SJCRH30 (cell line): ENCODE data around the gene NPPA. TPM values are rescaled to one million over a fixed set of nuclear protein-coding genes. Genes with fewer than 3 reads are reported as not detected.

Experiments
- DNase-seq, 2 experiments: peaks; one replicate each; pipeline ENCODE4 v3.0.0-alpha.2; 2015 to 2020
- H3K27ac ChIP-seq: fragments of 250-450 bp; sonication (Bioruptor Pico); 2 replicates; pipeline ENCODE4 v1.5.1; 2020; ENCODE audit warnings: mild to moderate bottlenecking, moderate library complexity
- H3K27me3 ChIP-seq: fragments of 250-450 bp; sonication (Bioruptor Pico); 2 replicates; pipeline ENCODE4 v1.5.1; 2020; ENCODE audit warnings: mild to moderate bottlenecking, moderate library complexity
- H3K36me3 ChIP-seq: fragments of 250-450 bp; sonication (Bioruptor Pico); 2 replicates; pipeline ENCODE4 v1.5.1; 2020; ENCODE audit warnings: mild to moderate bottlenecking, moderate library complexity
- H3K4me1 ChIP-seq: fragments of 250-450 bp; sonication (Bioruptor Pico); 2 replicates; pipeline ENCODE4 v1.5.1; 2020; ENCODE audit warnings: mild to moderate bottlenecking, moderate library complexity
- H3K4me3 ChIP-seq: fragments of 250-450 bp; sonication (Bioruptor Pico); 2 replicates; pipeline ENCODE4 v1.5.1; 2020; ENCODE audit warnings: mild to moderate bottlenecking, moderate library complexity
- H3K9me3 ChIP-seq: fragments of 250-450 bp; sonication (Bioruptor Pico); replicated peaks from 2 replicates; pipeline ENCODE4 v1.5.1; 2020; ENCODE audit warnings: mild to moderate bottlenecking, moderate library complexity
- total RNA-seq: library from RNA; depleted of rRNA; stranded (reverse); fragments of >200 nt; shearing (Covaris generic); gene quantifications from 2 replicates; pipeline ENCODE4 v1.2.3, GENCODE V29; 2014; rRNA removed

Gene NPPA
- total RNA-seq, 1 experiment from 2014 or later = 0.61 TPM

- H3K27me3 ChIP-seq = no peaks in the 10 kb centered on the region
- H3K9me3 ChIP-seq = no peaks in the 10 kb centered on the region
- no peak overlapping the region for H3K4me3 ChIP-seq
- DNase-seq = no peak
- H3K4me1 ChIP-seq = peaks cover 13% of the 10 kb centered on the region
- no peaks in the 10 kb centered on the region for H3K36me3 ChIP-seq
- no peak overlapping the region for H3K27ac ChIP-seq
These were observed 47.2 kb downstream of the NPPA start for GRCh38 chr1:11800391-11800755.

GRCh38 chr1:11799896-11800295, 47.7 kb downstream of the NPPA start:
- H3K27me3 ChIP-seq = no peaks in the 10 kb centered on the region
- no peaks in the 10 kb centered on the region for H3K36me3 ChIP-seq
- H3K27ac ChIP-seq = no peak overlapping the region
- no peaks in the 10 kb centered on the region for H3K9me3 ChIP-seq
- H3K4me1 ChIP-seq = peaks cover 11% of the 10 kb centered on the region
- no peak overlapping the region for H3K4me3 ChIP-seq
- DNase-seq = no peak

GRCh38 chr1:11799099-11799498, 48.5 kb downstream of the NPPA start:
- H3K36me3 ChIP-seq = no peaks in the 10 kb centered on the region
- DNase-seq = no peak
- peaks cover 4% of the 10 kb centered on the region; the same call in 1 of the 2 replicates for H3K4me1 ChIP-seq
- no peak overlapping the region for H3K27ac ChIP-seq
- no peaks in the 10 kb centered on the region for H3K9me3 ChIP-seq
- H3K27me3 ChIP-seq = no peaks in the 10 kb centered on the region
- no peak overlapping the region for H3K4me3 ChIP-seq

GRCh38 chr1:11797525-11798216, 49.9 kb downstream of the NPPA start:
- no peaks in the 10 kb centered on the region for H3K27me3 ChIP-seq
- no peaks in the 10 kb centered on the region for H3K36me3 ChIP-seq
- no peaks in the 10 kb centered on the region for H3K9me3 ChIP-seq
- H3K4me1 ChIP-seq = no peaks in the 10 kb centered on the region
- no peak for DNase-seq
- no peak overlapping the region for H3K4me3 ChIP-seq
- no peak overlapping the region for H3K27ac ChIP-seq

GRCh38 chr1:11796036-11796828, 51.4 kb downstream of the NPPA start:
- DNase-seq = no peak
- no peaks in the 10 kb centered on the region; the same call in 1 of the 2 replicates for H3K4me1 ChIP-seq
- no peaks in the 10 kb centered on the region for H3K36me3 ChIP-seq
- H3K4me3 ChIP-seq = no peak overlapping the region
- H3K27ac ChIP-seq = no peak overlapping the region
- H3K27me3 ChIP-seq = no peaks in the 10 kb centered on the region
- H3K9me3 ChIP-seq = no peaks in the 10 kb centered on the region

Other genes with a start within 250 kb of the NPPA start
- gene FBXO2, start 193.4 kb downstream of the NPPA start, total RNA-seq = not detected in 2 replicates
- gene FBXO44, start 192.9 kb downstream of the NPPA start, total RNA-seq = not detected in 2 replicates
- not detected in 2 replicates for gene FBXO6, start 183.6 kb downstream of the NPPA start, total RNA-seq
- gene MAD2L2, start 166.6 kb downstream of the NPPA start, total RNA-seq = 172 and 174 TPM in 2 replicates
- 7.1 and 8.0 TPM in 2 replicates for gene DRAXIN, start 156.1 kb downstream of the NPPA start, total RNA-seq
- gene AGTRAP, start 111.6 kb downstream of the NPPA start, total RNA-seq = 13.0 and 16.5 TPM in 2 replicates
- not detected in 2 replicates for gene C1orf167, start 85.6 kb downstream of the NPPA start, total RNA-seq
- gene MTHFR, start 41.8 kb downstream of the NPPA start, total RNA-seq = 10.1 and 11.1 TPM in 2 replicates
- gene CLCN6, start 41.6 kb downstream of the NPPA start, total RNA-seq = 10.7 and 14.2 TPM in 2 replicates
- 0.67 and 0.89 TPM in 2 replicates for gene NPPB, start 11.2 kb upstream of the NPPA start, total RNA-seq
- gene KIAA2013, start 78.6 kb upstream of the NPPA start, total RNA-seq = 62.8 and 64.0 TPM in 2 replicates
- 138 and 142 TPM in 2 replicates for gene PLOD1, start 86.9 kb upstream of the NPPA start, total RNA-seq
- gene MFN2, start 132.7 kb upstream of the NPPA start, total RNA-seq = 92.5 and 94.0 TPM in 2 replicates
- gene MIIP, start 171.7 kb upstream of the NPPA start, total RNA-seq = 30.3 and 33.2 TPM in 2 replicates
- 0.32 and 0.43 TPM in 2 replicates for gene TNFRSF8, start 215.5 kb upstream of the NPPA start, total RNA-seq